WERI-Rb-1 (cell line): ENCODE measurements around the gene THBD.
A peak's percentile ranks its signal among the peaks of the same experiment; 100 is the strongest.

Experiments
- DNase-seq: peaks from one replicate; pipeline ENCODE4 v3.0.0-alpha.2; 2020
- H3K27ac ChIP-seq: fragments of 250-450 bp; sonication (Bioruptor Pico); 2 replicates; pipeline ENCODE4 v1.5.1; 2020; ENCODE audit warnings: mild to moderate bottlenecking, moderate library complexity
- H3K27me3 ChIP-seq: fragments of 250-450 bp; sonication (Bioruptor Pico); 2 replicates; pipeline ENCODE4 v1.5.1; 2021; ENCODE audit warnings: mild to moderate bottlenecking, low read depth, moderate library complexity; ENCODE audit not compliant: insufficient read depth, severe bottlenecking
- H3K36me3 ChIP-seq: fragments of 250-450 bp; sonication (Bioruptor Pico); 2 replicates; pipeline ENCODE4 v1.5.1; 2020; ENCODE audit warnings: mild to moderate bottlenecking, moderate library complexity
- H3K4me3 ChIP-seq: 2 replicates; pipeline ENCODE4 v1.5.1; 2011; ENCODE audit warnings: low read depth, mild to moderate bottlenecking, control low read depth, low read length
- H3K9me3 ChIP-seq: fragments of 250-450 bp; sonication (Bioruptor Pico); 2 replicates; pipeline ENCODE4 v1.5.1; 2021; ENCODE audit warnings: mild to moderate bottlenecking, moderate library complexity; ENCODE audit not compliant: severe bottlenecking
- TF ChIP-seq, protein P1 (sequence below): IDR thresholded peaks from 2 replicates; pipeline ENCODE4 v1.5.1; 2011; ENCODE audit warnings: low read depth, mild to moderate bottlenecking, control low read depth, inconsistent platforms, low read length

The THBD gene

DNA sequence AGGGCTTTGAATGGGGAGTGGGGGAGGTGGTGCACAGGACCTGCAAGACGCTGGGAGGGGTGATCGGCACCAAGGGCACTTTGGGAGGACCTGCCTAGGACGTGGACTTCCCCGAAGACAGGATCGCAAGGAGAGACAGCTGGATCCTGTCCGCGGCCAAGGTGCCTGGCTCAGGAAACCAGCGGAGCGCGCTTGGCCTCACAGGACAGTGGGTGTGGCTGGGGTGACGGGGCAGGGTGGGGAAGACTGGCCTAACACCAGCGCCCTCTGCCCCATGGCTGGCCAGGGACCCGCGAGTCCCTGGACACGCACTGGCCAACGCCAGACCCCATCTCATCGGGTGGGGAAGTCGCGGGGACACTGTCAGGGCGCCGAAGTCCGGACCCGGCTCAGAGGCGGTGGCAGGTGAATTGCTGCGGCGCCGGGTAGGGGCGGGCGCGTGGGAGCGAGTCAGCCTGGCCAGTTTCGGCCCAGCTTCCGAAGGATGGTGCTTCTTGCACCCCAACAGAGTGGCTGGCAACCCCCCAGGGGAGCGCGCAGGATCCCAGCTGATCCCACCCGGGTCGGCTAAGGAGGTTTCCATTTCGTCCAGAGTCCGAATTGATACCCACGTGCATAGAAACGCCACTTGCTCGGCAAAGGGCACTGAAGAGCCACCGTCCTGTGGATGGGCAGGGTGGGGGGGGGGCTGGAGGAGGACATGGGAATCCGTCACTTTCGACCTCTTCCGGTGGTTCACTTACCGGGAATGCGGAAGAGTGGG lies 785 bp upstream of the THBD start:
- TF ChIP-seq, protein P1, sequence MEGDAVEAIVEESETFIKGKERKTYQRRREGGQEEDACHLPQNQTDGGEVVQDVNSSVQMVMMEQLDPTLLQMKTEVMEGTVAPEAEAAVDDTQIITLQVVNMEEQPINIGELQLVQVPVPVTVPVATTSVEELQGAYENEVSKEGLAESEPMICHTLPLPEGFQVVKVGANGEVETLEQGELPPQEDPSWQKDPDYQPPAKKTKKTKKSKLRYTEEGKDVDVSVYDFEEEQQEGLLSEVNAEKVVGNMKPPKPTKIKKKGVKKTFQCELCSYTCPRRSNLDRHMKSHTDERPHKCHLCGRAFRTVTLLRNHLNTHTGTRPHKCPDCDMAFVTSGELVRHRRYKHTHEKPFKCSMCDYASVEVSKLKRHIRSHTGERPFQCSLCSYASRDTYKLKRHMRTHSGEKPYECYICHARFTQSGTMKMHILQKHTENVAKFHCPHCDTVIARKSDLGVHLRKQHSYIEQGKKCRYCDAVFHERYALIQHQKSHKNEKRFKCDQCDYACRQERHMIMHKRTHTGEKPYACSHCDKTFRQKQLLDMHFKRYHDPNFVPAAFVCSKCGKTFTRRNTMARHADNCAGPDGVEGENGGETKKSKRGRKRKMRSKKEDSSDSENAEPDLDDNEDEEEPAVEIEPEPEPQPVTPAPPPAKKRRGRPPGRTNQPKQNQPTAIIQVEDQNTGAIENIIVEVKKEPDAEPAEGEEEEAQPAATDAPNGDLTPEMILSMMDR = no peak
- Histone ChIP-seq H3K4me3 (no peak overlapping the region), H3K27ac (no peak overlapping the region), H3K36me3 (no peaks in the 10 kb centered on the region), H3K9me3 (no peaks in the 10 kb centered on the region), H3K27me3 (peaks cover 97% of the 10 kb centered on the region)
- no peak for DNase-seq

DNA sequence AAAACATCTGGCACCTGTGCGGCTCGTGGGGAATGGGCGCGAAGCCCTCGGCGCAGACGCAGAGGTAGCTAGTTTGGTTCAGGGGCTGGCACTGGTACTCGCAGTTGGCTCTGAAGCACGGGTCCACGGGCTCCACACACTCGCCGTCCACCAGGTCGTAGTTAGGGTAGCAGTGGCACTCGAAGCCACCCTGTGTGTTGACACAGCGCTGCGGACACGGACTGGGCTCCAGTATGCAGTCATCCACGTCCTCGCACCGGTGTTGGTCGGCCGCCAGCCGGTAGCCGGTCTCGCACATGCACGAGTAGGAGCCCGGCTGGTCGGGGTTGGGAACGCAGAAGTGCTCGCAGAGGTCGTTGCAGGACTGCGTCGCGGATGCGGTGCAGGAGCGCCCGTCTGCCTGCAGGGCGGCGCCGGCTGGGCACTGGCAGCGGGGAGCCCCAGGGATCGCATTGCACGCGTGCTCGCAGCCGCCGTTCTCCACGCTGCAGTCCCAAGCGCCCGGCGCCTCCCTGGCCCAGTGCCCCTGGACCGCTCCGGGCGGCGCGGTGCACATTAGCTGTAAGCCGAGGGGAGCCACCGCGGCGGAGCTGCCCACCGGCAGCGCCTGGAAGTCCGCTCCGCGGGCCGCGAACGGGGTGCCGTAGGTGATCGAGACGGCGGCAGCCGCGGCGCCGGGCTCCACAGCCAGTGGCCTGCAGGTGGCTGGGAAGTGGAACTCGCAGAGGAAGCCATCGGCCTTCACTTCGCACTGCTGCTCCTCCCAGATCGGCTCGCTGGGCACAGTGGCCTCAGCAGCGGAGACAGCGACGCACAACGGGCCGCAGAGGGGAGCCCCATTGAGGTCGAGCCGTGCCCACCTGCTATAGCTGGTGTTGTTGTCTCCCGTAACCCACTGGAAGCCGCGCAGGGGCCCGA lies 930 bp downstream of the THBD start:
- no peak overlapping the region for H3K27ac ChIP-seq
- no peak for DNase-seq
- no peak overlapping the region for H3K4me3 ChIP-seq
- no peaks in the 10 kb centered on the region for H3K9me3 ChIP-seq
- no peaks in the 10 kb centered on the region for H3K36me3 ChIP-seq
- peaks cover 98% of the 10 kb centered on the region for H3K27me3 ChIP-seq
- TF ChIP-seq, protein P1 = peak; percentile 20; the same call in 1 of the 2 replicates

DNA sequence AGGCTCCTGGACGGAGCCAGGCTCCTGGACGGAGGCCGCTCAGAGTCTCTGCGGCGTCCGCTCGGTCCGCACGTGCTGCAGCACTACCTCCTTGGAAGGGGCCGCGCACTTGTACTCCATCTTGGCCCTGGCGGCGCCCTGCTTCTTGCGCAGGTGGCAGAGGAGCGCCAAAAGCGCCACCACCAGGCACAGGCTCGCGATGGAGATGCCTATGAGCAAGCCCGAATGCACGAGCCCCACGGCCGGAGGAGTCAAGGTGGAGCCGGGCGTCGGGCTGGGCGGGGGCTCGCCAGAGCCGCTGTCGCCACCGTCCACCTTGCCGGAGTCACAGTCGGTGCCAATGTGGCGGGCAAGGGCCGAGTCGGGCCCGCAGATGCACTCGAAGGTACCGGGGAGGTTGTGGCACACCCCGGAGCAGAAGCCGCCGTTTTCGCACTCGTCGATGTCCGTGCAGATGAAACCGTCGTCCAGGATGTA lies 1.7 kb downstream of the THBD start:
- no peak overlapping the region for H3K27ac ChIP-seq
- peaks cover 98% of the 10 kb centered on the region for H3K27me3 ChIP-seq
- no peak overlapping the region for H3K4me3 ChIP-seq
- no peaks in the 10 kb centered on the region for H3K36me3 ChIP-seq
- no peak for DNase-seq
- no peaks in the 10 kb centered on the region for H3K9me3 ChIP-seq
- TF ChIP-seq, protein P1 = no peak

DNA sequence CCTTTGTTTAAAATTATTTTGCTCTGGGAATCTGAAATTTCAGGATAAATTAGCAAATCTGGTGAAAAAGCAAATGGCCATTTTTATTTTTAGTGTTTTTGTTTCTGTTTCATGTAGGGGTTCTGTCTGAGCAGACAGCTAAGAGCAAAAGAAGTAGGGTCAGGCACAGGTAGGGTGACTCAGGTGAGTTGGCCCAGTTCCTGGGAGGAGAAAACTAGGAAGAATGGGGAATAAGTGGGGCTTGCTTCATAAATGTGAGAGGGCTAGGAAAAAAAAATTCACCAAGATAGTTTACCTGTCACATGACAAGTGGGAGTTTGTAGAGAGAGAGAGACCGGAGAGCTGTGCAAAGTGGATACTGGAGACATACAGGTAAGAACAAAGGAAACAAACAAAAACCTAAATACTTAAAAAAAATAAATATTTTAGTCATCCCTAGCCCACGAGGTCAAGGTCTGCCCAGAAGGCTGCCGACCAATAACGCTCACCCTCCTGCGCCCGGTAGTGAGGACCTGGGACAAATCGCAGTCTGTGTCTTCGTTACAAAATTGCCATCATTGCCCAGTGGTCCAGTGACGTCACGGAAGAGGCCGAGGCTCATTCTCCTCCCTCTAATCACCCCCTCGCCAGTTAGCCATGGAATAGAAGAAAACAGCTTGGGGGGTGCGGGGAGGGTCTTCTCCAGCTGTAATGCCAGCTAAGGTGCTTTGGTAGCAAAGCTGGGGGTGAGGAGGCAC lies 2.3 kb downstream of the THBD start:
- no peaks in the 10 kb centered on the region for H3K36me3 ChIP-seq
- peaks cover 98% of the 10 kb centered on the region for H3K27me3 ChIP-seq
- H3K4me3 ChIP-seq = no peak overlapping the region
- DNase-seq = no peak
- H3K27ac ChIP-seq = no peak overlapping the region
- H3K9me3 ChIP-seq = no peaks in the 10 kb centered on the region
- TF ChIP-seq, protein P1 = no peak

DNA sequence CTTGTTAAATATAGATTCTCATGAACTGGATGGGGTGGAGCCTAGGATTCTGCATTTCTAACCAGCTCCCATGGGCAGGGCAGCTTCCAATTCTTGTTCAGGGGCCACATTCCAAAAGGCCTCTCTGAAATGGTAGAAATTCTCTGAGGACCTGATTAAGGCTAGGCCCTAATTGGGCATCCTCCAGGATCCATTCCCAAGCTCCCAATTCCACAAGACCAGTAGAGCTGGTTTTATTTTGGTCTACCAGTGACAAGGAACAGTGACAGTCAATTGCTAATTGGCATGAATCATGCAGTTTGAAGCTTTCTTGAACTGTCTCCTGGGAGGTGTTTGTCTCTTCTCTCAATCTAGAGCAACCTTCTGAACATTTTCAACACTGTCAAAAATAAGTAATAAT lies 3.0 kb downstream of the THBD start:
- Histone ChIP-seq H3K27ac (no peak overlapping the region), H3K27me3 (peaks cover 98% of the 10 kb centered on the region), H3K9me3 (no peaks in the 10 kb centered on the region), H3K4me3 (no peak overlapping the region), H3K36me3 (no peaks in the 10 kb centered on the region)
- DNase-seq = no peak
- TF ChIP-seq, protein P1 = no peak
